Left colon (tissue), 2 donors: ENCODE data around the gene TBRG4. TPM values are rescaled to one million over a fixed set of nuclear protein-coding genes. Genes with fewer than 3 reads are reported as not detected.

ENCODE experiments used
- ATAC-seq: fragments of 200-7000 bp; cut with Tn5 transposase; one replicate; pipeline ENCODE4 v1.9.1; 2020; ENCODE audit warnings: mild to moderate bottlenecking, moderate library complexity
- DNase-seq, 2 donors: peaks; one replicate each; pipeline ENCODE4 v3.0.0-alpha.2; 2020
- intact Hi-C, 2 donors: fragments of 100-400 bp; cut with DNase I in 1 of 2; cut with micrococcal nuclease in 1 of 2; formaldehyde crosslinking; loops; one replicate each; pipeline versions ENCODE4 v1.11.2 to v1.14.0; 2022; cut with DNase I, micrococcal nuclease
- total RNA-seq, 2 donors: library from RNA; stranded (reverse); fragmentation: NEBNext Ultra II Directional; extraction: Animal tissue kit (Norgen Biotek cat#: 25700); gene quantifications; one replicate each; pipeline ENCODE4 v1.2.1, GENCODE V29; 2021
- donor health status: DM: no; HTN: no; CAD: no.
- donor health status: DM: yes; HTN: yes; CAD: no.

The TBRG4 gene
- total RNA-seq, 2 donors from 2014 or later = 80.9 to 88.7 TPM

DNA sequence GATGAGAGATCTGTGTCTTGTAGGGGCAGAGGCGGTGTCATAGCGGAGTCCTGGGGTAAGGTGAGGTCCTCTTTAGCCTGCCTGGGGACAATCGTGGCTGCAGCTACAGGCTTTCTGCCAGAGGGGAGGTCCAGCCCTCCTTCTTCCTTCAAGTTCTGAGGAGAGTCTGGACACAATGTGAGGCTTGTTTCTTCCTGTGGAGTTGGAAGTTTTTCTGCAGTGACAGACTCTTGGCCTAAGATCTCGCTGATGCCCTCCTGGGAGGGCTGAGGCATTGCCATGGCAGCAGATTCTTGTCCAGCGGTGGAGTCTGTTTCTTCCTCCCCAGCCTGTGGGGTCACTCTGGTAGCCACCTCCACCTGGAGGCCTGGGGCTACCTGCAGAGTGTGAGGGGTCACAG, 27.2 kb downstream of the TBRG4 start:
- intact Hi-C loops = no loop called here
- DNase-seq (peak in 1 of 2 donors; percentile 16), ATAC-seq (no peak)

DNA sequence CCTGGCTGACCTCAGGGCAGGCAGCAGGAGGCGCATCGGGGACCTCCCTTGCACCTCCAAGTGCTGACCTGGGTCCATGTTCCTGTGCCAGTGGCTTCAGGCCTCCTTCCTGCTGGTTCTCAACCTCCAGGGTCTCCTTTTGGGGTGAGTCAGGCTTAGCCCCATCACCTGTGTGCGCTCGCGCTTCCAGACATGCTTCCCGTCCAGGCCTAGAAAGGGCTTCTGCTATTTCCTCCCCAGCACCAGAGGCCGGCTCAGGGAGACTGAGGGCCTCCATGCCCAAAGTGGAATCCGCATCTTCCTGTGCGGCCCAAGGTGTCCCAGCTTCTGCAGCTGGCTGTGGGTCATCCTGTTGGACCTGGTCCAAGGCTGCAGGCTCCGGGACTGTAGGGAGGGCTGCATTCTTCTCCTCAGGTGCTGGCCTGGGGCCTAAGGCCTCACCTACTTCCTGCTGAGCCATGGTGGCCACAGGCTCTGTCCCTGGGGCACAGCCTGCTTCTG, 28.6 kb downstream of the TBRG4 start:
- peak in 1 of 2 donors; percentile 19 for DNase-seq
- intact Hi-C loops = no loop called here
- ATAC-seq = no peak

GRCh38 chr7:45082031-45082830, 29.3 kb downstream of the TBRG4 start:
- no peak for ATAC-seq
- intact Hi-C loops = no loop called here
- peak in 1 of 2 donors; percentile 21 for DNase-seq

- intact Hi-C loops = no loop called here
- DNase-seq = peak in 1 of 2 donors; percentile 19
- ATAC-seq = no peak
Measured at GRCh38 chr7:45081670-45081974, 29.9 kb downstream of the TBRG4 start.

- DNase-seq (peak in 1 of 2 donors; percentile 13), ATAC-seq (no peak)
- intact Hi-C loops = no loop called here
Measured at GRCh38 chr7:45080958-45081669, 30.4 kb downstream of the TBRG4 start.

GRCh38 chr7:45080265-45080957, 31.1 kb downstream of the TBRG4 start:
- DNase-seq = peak in 1 of 2 donors; percentile 22
- no peak for ATAC-seq
- intact Hi-C loops = no loop called here

GRCh38 chr7:45078125-45078681, 33.3 kb downstream of the TBRG4 start:
- intact Hi-C loops = no loop called here
- DNase-seq = no peak

DNA sequence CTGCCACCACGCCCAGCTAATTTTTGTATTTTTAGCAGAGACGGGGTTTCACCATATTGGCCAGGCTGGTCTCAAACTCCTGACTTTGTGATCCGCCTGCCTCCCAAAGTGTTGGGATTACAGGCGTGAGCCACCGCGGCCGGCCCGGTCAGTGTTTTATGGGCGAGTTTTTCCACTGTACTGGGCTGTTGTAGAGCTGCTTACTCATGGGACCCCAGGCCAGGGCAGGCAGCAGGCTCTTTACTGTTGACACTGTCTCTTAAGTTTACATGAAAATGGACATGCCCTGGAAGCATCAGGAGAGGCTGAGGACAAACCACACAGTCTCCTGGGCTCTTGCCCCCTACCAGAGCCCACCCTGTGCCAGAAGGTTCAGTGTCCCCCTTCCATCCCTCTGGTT, 33.9 kb downstream of the TBRG4 start:
- ATAC-seq (no peak), DNase-seq (no peak)
- intact Hi-C loops = no loop called here

More at GRCh38 chr7:45078125-45078681, 33.3 kb downstream of the TBRG4 start:
- ATAC-seq = no peak

- ATAC-seq (no peak), DNase-seq (no peak)
- intact Hi-C loops = no loop called here
Measured at GRCh38 chr7:45076946-45077345, 34.6 kb downstream of the TBRG4 start.

GRCh38 chr7:45075871-45076796, 35.4 kb downstream of the TBRG4 start:
- DNase-seq (no peak), ATAC-seq (no peak)
- intact Hi-C loops = no loop called here

DNA sequence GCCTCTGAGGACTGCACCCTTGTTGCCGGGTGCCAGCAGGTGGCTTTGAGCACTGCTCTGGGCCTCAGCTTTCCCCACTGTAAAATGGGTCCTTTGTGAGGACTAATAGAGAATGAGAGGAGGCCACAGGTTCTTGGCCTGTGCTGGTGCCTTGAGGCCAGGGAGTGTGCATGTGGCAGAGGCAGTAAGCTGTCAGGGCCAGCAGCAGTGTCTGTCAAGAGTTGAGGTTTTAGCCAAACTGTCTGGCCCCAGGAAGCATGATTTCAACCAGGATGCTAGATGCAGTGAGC, 36.2 kb downstream of the TBRG4 start:
- DNase-seq (no peak), ATAC-seq (no peak)
- intact Hi-C loops = no loop called here

- intact Hi-C loops = no loop called here
- ATAC-seq (no peak), DNase-seq (no peak)
Measured at GRCh38 chr7:45074528-45075354, 36.8 kb downstream of the TBRG4 start.

DNA sequence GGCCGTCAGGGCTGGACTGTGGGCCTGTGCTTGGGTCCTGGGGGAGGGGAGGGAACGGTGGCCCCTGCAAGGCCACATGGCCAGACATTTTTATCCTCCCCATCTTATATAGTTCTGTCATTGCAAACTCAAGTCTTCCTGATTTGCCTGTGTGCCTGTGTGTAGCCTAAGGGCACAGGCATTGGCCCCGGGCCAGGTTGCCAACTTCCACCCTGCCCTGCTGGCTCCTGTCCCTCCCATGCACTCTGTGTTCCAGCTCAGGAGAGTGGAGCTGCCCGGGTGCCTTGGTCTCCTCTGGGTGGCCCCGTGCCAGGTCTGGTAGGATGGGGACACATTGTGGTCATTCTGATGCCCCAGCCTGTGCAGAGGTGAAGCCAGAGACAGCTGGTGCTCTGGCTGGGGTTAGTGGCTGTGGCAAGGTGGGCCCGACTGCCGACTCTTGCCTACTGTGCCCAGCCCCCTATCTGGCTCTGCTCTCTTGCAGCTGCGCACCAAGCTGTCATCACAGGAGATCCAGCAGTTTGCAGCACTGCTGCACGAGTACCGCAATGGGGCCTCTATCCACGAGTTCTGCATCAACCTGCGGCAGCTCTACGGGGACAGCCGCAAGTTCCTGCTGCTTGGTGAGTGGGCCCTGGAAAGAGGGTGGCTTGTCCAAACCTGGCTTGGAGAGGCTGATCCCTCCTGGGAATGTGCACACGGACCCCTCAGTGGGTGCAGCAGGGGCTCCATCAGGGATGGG, 37.5 kb downstream of the TBRG4 start:
- DNase-seq = no peak
- peak; percentile 7 for ATAC-seq
- intact Hi-C loops = no loop called here

- DNase-seq = no peak
- intact Hi-C loops = no loop called here
Measured at GRCh38 chr7:45073031-45073785, 38.3 kb downstream of the TBRG4 start.

DNA sequence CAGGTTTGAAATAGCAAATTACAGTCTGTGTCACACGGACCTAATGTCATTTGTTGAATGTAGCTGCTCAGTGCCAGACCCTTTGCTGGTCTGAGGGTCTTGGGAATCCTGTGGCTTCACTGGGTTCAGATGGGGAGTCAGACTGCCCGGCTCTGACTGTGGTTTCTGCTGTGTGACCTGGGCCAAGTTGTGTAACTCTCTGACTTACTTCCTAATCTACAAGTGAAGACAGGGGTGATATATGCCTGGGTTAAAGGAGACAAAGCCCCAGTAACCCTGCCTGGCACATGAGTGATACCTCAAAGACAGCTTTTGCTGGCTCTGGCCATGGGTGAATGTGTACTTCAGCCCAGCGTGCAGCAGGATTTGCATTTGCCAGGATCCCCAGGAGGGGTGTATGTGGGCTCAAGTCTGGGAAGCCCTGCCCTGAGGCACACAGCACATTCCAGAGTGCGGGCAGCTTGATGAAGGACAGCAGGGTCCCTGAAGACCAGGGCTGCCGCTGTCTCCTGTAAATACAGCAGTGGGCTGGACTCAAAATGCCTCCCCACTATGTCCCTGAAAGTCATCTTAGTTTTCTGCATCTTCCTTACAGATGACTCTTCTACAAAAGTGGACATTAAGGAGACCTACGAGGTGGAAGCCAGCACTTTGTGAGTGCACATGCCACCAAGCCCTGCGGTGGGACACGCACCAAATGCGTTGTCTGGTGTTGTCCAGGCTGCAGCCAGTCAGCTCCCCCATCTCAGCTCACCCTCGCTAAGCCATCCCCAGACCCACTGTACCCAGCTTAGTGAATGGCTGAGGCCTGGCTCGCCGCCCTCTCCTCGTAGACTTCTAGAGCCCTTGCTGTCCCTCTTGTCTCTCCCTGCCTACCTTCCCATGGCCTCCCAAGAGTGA, 39.1 kb downstream of the TBRG4 start:
- intact Hi-C loops = no loop called here
- no peak for ATAC-seq
- no peak for DNase-seq

More at GRCh38 chr7:45073031-45073785, 38.3 kb downstream of the TBRG4 start:
- no peak for ATAC-seq
